Measurements from ENCODE around the gene MACROD2. TPM values are rescaled to one million over a fixed set of nuclear protein-coding genes. Genes with fewer than 3 reads are reported as not detected.

Gene MACROD2
- polyA plus RNA-seq, 2 of the 4 experiments (the other 2 are of a cell fraction): 0.96 to 1.3 TPM

GRCh38 chr20:14966203-14966602 lies 970.9 kb downstream of the MACROD2 start (continued):
- TF ChIP-seq BCL3 (IDR thresholded peaks at IDR 0.05): no peak

GRCh38 chr20:14966808-14967207 lies 971.5 kb downstream of the MACROD2 start:
- no peak for FAIRE-seq
- POLR2A ChIA-PET: no interaction called here
- DNase-seq (ENCODE audit: low read depth in 1 of 2, low spot score in 1 of 2): no peak

More at GRCh38 chr20:14966808-14967207, 971.5 kb downstream of the MACROD2 start:
- Histone ChIP-seq H3K27ac (no peak overlapping the region), H3K4me3 (no peak overlapping the region), H3K9me3 (no peaks in the 10 kb centered on the region), H3K4me1 (peaks cover 22% of the 10 kb centered on the region), H3K4me2 (no peak overlapping the region)
- no peak for TF ChIP-seq HOXB13 (CRISPR knock-in tag; IDR thresholded peaks at IDR 0.05; ENCODE audit: low read depth)
- no peak for TF ChIP-seq KDM1A (IDR thresholded peaks at IDR 0.05; ENCODE audit: low read depth)
- TF ChIP-seq PBX3 (IDR thresholded peaks at IDR 0.05): no peak
- TF ChIP-seq RAD21 (conservative IDR thresholded peaks at IDR 0.05 in 1 of 2, IDR thresholded peaks at IDR 0.05 in 1 of 2): no peak
- TF ChIP-seq PHF8 (IDR thresholded peaks at IDR 0.05; ENCODE audit: borderline replicate concordance, low read depth): no peak
- no peak for TF ChIP-seq RCOR1 (IDR thresholded peaks at IDR 0.05; ENCODE audit: low read depth, low read length)
- no peak for TF ChIP-seq ATOH8 (CRISPR knock-in tag; IDR thresholded peaks at IDR 0.05; ENCODE audit: low read depth)
- no peak for TF ChIP-seq TFCP2L1 (CRISPR knock-in tag; IDR thresholded peaks at IDR 0.05)
- TF ChIP-seq ELK1 (IDR thresholded peaks at IDR 0.05; ENCODE audit: low read depth, low read length): no peak
- no peak for TF ChIP-seq CHD2 (IDR thresholded peaks at IDR 0.05; ENCODE audit: low read length, partially characterized antibody)
- TF ChIP-seq TP53 (CRISPR knock-in tag; IDR thresholded peaks at IDR 0.05): no peak
- no peak for TF ChIP-seq KDM5A (IDR thresholded peaks at IDR 0.05)
- TF ChIP-seq ESRRA (IDR thresholded peaks at IDR 0.05; ENCODE audit: borderline replicate concordance, low read length): no peak
- no peak for TF ChIP-seq SMC3 (IDR thresholded peaks at IDR 0.05)
- TF ChIP-seq MYC (IDR thresholded peaks at IDR 0.05; ENCODE audit: borderline replicate concordance, low read length): no peak
- no peak for TF ChIP-seq FOSL2 (IDR thresholded peaks at IDR 0.05)
- TF ChIP-seq FOSL2 (CRISPR knock-in tag; IDR thresholded peaks at IDR 0.05): no peak
- no peak for TF ChIP-seq ZNF302 (CRISPR knock-in tag; IDR thresholded peaks at IDR 0.05)
- no peak for TF ChIP-seq E2F6 (IDR thresholded peaks at IDR 0.05; ENCODE audit: borderline replicate concordance, low read depth)
- no peak for TF ChIP-seq HMGXB4 (CRISPR knock-in tag; IDR thresholded peaks at IDR 0.05; ENCODE audit: borderline replicate concordance)
- TF ChIP-seq HEYL (CRISPR knock-in tag; IDR thresholded peaks at IDR 0.05): no peak
- ATAC-seq: no peak
- CTCF ChIA-PET: no interaction called here

All from A549 (cell line).